ENCODE data around the gene HRG.

- TF ChIP-seq, protein P1, sequence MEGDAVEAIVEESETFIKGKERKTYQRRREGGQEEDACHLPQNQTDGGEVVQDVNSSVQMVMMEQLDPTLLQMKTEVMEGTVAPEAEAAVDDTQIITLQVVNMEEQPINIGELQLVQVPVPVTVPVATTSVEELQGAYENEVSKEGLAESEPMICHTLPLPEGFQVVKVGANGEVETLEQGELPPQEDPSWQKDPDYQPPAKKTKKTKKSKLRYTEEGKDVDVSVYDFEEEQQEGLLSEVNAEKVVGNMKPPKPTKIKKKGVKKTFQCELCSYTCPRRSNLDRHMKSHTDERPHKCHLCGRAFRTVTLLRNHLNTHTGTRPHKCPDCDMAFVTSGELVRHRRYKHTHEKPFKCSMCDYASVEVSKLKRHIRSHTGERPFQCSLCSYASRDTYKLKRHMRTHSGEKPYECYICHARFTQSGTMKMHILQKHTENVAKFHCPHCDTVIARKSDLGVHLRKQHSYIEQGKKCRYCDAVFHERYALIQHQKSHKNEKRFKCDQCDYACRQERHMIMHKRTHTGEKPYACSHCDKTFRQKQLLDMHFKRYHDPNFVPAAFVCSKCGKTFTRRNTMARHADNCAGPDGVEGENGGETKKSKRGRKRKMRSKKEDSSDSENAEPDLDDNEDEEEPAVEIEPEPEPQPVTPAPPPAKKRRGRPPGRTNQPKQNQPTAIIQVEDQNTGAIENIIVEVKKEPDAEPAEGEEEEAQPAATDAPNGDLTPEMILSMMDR (IDR thresholded peaks at IDR 0.05; ENCODE audit: extremely low read depth in 1 of 2, insufficient read depth in 1 of 2, low read depth in 1 of 2, low read length in 2 of 2), result peak in 1 of 2 donors; percentile 3
- TF ChIP-seq, protein P2, sequence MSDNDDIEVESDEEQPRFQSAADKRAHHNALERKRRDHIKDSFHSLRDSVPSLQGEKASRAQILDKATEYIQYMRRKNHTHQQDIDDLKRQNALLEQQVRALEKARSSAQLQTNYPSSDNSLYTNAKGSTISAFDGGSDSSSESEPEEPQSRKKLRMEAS (IDR thresholded peaks at IDR 0.05; ENCODE audit: insufficient read depth, insufficient read length), result no peak
- no peak for TF ChIP-seq JUN (IDR thresholded peaks at IDR 0.05; ENCODE audit: borderline replicate concordance, insufficient read depth, insufficient read length, low read depth)
- TF ChIP-seq POLR2A (IDR thresholded peaks at IDR 0.05; ENCODE audit: low read depth, low read length), result no peak
- TF ChIP-seq EZH2 (IDR thresholded peaks at IDR 0.05; ENCODE audit: borderline replicate concordance, low read depth, low read length, severe bottlenecking), result no peak
- no peak for TF ChIP-seq FOS (IDR thresholded peaks at IDR 0.05; ENCODE audit: borderline replicate concordance, insufficient read depth, low read length)
- TF ChIP-seq POLR2AphosphoS5 (IDR thresholded peaks at IDR 0.05; ENCODE audit: insufficient read depth, low read depth, low read length), result no peak
- no peak for TF ChIP-seq MYC (IDR thresholded peaks at IDR 0.05; ENCODE audit: low read depth, low read length)
- TF ChIP-seq GATA2 (IDR thresholded peaks at IDR 0.05; ENCODE audit: insufficient read depth, insufficient read length, low read depth, low read length), result no peak
Measured at GRCh38 chr3:186653984-186654383, 11.8 kb upstream of the HRG start.

All from endothelial cell of umbilical vein (primary cell).